ENCODE measurements around the gene OR6M1.

The OR6M1 gene

GRCh38 chr11:123838199-123838598 lies 32.0 kb upstream of the OR6M1 start:
- in situ Hi-C loops (cut with HindIII; ENCODE audit: low sequenced_read_pairs) = no loop called here
- no peak for TF ChIP-seq CTCF (IDR thresholded peaks at IDR 0.05; ENCODE audit: low read depth, low read length, missing control alignments)
- H3K4me3 ChIP-seq (ENCODE audit: low read depth, low read length) = no peak overlapping the region
- no peak for DNase-seq (ENCODE audit: low read depth)

GRCh38 chr11:123833095-123833494 lies 26.9 kb upstream of the OR6M1 start:
- in situ Hi-C loops (cut with HindIII; ENCODE audit: low sequenced_read_pairs) = no loop called here
- no peak for DNase-seq (ENCODE audit: low read depth)
- TF ChIP-seq CTCF (IDR thresholded peaks at IDR 0.05; ENCODE audit: low read depth, low read length, missing control alignments) = no peak
- H3K4me3 ChIP-seq (ENCODE audit: low read depth, low read length) = no peak overlapping the region

GRCh38 chr11:123829745-123830144 lies 23.6 kb upstream of the OR6M1 start:
- no peak for DNase-seq (ENCODE audit: low read depth)
- in situ Hi-C loops (cut with HindIII; ENCODE audit: low sequenced_read_pairs) = no loop called here
- no peak for TF ChIP-seq CTCF (IDR thresholded peaks at IDR 0.05; ENCODE audit: low read depth, low read length, missing control alignments)
- no peak overlapping the region for H3K4me3 ChIP-seq (ENCODE audit: low read depth, low read length)

GRCh38 chr11:123822599-123822998 lies 16.4 kb upstream of the OR6M1 start:
- no peak for TF ChIP-seq CTCF (IDR thresholded peaks at IDR 0.05; ENCODE audit: low read depth, low read length, missing control alignments)
- in situ Hi-C loops (cut with HindIII; ENCODE audit: low sequenced_read_pairs) = no loop called here
- no peak for DNase-seq (ENCODE audit: low read depth)
- no peak overlapping the region for H3K4me3 ChIP-seq (ENCODE audit: low read depth, low read length)

GRCh38 chr11:123822032-123822431 lies 15.9 kb upstream of the OR6M1 start:
- DNase-seq (ENCODE audit: low read depth) = no peak
- no peak for TF ChIP-seq CTCF (IDR thresholded peaks at IDR 0.05; ENCODE audit: low read depth, low read length, missing control alignments)
- no peak overlapping the region for H3K4me3 ChIP-seq (ENCODE audit: low read depth, low read length)
- in situ Hi-C loops (cut with HindIII; ENCODE audit: low sequenced_read_pairs) = no loop called here

- no peak for DNase-seq (ENCODE audit: low read depth)
- no peak for TF ChIP-seq CTCF (IDR thresholded peaks at IDR 0.05; ENCODE audit: low read depth, low read length, missing control alignments)
- H3K4me3 ChIP-seq (ENCODE audit: low read depth, low read length) = no peak overlapping the region
- in situ Hi-C loops (cut with HindIII; ENCODE audit: low sequenced_read_pairs) = no loop called here
These were observed 9.0 kb upstream of the OR6M1 start for GRCh38 chr11:123815122-123815521.

- in situ Hi-C loops (cut with HindIII; ENCODE audit: low sequenced_read_pairs) = no loop called here
- no peak for DNase-seq (ENCODE audit: low read depth)
These were observed 4.4 kb downstream of the OR6M1 start for GRCh38 chr11:123801765-123802164.

More at GRCh38 chr11:123801765-123802164, 4.4 kb downstream of the OR6M1 start:
- no peak for TF ChIP-seq CTCF (IDR thresholded peaks at IDR 0.05; ENCODE audit: low read depth, low read length, missing control alignments)
- H3K4me3 ChIP-seq (ENCODE audit: low read depth, low read length) = no peak overlapping the region

All from astrocyte of the cerebellum (primary cell).